ENCODE results near the gene POLR2J.
"Not testable (repeated sequence)": the region's sequence is repeated elsewhere in the genome, so short reads cannot be mapped to it uniquely, and the experiment has no call there.

DNA sequence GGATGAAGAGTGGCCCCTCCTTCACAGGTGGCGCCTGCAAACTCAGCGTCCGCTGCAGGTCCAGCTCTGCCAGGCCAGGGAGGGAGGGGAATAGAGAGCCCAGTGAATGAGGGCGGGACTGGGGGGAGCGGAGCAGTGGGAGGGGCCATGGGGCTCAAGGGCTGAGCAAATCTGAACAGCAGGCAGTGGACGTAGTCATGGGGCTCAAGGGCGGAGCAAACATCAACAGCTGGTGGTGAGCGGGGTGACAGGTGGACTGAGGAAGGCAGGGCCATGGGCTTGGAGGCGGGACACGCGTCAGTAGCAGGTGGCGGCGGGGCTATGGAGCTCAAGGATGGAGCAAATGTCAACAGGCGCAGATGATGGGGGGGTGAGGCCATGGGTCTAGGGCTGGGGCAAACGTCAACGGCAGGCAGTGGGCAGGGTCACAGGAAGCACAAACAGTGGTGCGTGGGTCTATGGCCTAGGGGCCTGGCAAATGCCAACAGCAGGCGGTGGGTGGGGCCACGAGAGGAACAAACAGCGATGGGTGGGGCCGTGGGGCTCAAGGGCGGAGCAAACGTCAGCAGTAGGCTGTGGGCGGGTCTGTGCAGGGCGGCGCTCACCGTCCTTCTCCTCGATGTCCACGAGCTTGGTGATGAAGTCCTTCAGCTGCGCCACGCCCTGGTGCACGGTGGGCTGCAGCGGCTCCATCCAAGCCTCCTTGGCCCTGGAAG is 14.7 kb upstream of the POLR2J start:
- TF ChIP-seq, protein P1, sequence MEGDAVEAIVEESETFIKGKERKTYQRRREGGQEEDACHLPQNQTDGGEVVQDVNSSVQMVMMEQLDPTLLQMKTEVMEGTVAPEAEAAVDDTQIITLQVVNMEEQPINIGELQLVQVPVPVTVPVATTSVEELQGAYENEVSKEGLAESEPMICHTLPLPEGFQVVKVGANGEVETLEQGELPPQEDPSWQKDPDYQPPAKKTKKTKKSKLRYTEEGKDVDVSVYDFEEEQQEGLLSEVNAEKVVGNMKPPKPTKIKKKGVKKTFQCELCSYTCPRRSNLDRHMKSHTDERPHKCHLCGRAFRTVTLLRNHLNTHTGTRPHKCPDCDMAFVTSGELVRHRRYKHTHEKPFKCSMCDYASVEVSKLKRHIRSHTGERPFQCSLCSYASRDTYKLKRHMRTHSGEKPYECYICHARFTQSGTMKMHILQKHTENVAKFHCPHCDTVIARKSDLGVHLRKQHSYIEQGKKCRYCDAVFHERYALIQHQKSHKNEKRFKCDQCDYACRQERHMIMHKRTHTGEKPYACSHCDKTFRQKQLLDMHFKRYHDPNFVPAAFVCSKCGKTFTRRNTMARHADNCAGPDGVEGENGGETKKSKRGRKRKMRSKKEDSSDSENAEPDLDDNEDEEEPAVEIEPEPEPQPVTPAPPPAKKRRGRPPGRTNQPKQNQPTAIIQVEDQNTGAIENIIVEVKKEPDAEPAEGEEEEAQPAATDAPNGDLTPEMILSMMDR (IDR thresholded peaks at IDR 0.05) = not testable (repeated sequence)
- not testable (repeated sequence) for TF ChIP-seq EP300, POLR2AphosphoS5, POLR2A (IDR thresholded peaks at IDR 0.05)

Data from sigmoid colon (tissue), 4 donors.